Choroid plexus epithelial cell (primary cell): ENCODE results near the gene HABP2.

Experiments used
- DNase-seq: peaks from one replicate; pipeline ENCODE4 v3.0.0-alpha.2; 2010; ENCODE audit warnings: low read depth
- H3K4me3 ChIP-seq: 2 replicates; pipeline ENCODE4 v1.5.1; 2011; ENCODE audit warnings: low read depth, mild to moderate bottlenecking, control low read depth, low read length, moderate library complexity
- CTCF ChIP-seq: conservative IDR thresholded peaks from 2 replicates; pipeline ENCODE4 v1.5.1; 2011; ENCODE audit warnings: low read depth, mild to moderate bottlenecking, control low read depth, inconsistent platforms, low read length, moderate library complexity

HABP2 gene

GRCh38 chr10:113572520-113573290 is 19.9 kb downstream of the HABP2 start:
- H3K4me3 ChIP-seq, result no peak overlapping the region
- TF ChIP-seq CTCF, result no peak
- no peak for DNase-seq

- no peak overlapping the region for H3K4me3 ChIP-seq
- no peak for DNase-seq
- TF ChIP-seq CTCF, result no peak
Measured at GRCh38 chr10:113573368-113573767, 20.5 kb downstream of the HABP2 start.

GRCh38 chr10:113576852-113577251 is 24.0 kb downstream of the HABP2 start:
- DNase-seq, result peak; percentile 39
- H3K4me3 ChIP-seq, result no peak overlapping the region
- TF ChIP-seq CTCF, result no peak

- no peak overlapping the region for H3K4me3 ChIP-seq
- no peak for DNase-seq
- no peak for TF ChIP-seq CTCF
Measured at GRCh38 chr10:113578773-113579172, 25.9 kb downstream of the HABP2 start.

- TF ChIP-seq CTCF, result no peak
- no peak overlapping the region for H3K4me3 ChIP-seq
- DNase-seq, result no peak
Measured at GRCh38 chr10:113581092-113581491, 28.2 kb downstream of the HABP2 start.

GRCh38 chr10:113583571-113583970 is 30.7 kb downstream of the HABP2 start:
- TF ChIP-seq CTCF, result no peak
- H3K4me3 ChIP-seq, result no peak overlapping the region
- no peak for DNase-seq

- H3K4me3 ChIP-seq, result no peak overlapping the region
- no peak for TF ChIP-seq CTCF
- DNase-seq, result no peak
Measured at GRCh38 chr10:113585949-113586348, 33.1 kb downstream of the HABP2 start.
